ENCODE measurements around the gene CTPS1.

DNA sequence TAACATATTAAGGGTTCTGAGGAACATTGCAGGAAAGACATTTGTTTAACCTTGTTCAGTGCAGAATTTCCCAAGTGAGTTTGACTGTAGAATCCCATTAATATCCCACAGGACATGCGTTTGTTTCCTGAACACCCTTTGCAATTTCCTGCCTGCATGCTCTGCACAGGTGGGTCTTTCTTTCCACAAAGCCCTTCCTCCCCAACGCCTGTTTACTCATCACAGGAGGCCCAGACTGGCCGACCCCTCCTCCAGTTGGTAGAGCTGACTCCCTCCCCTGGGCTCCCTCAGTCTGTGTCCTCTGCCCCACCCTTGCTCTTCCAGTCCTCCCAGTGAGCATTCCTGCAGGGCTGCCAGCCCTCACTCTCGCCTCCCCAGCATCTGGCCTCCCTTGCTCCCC, 47.5 kb upstream of the CTPS1 start:
- TF ChIP-seq GATA2 (IDR thresholded peaks at IDR 0.05; ENCODE audit: low read depth, low read length) = no peak
- no peak for TF ChIP-seq GATA3 (IDR thresholded peaks at IDR 0.05; ENCODE audit: low read depth, low read length)
